ENCODE measurements around the gene XRRA1.

The XRRA1 gene

GRCh38 chr11:74988541-74989259 lies 39.8 kb upstream of the XRRA1 start, which contains the start of gene NEU3 (continued):
- no peak for TF ChIP-seq ZSCAN18 (tag by site-specific recombination; IDR thresholded peaks at IDR 0.05)
- TF ChIP-seq ZNF660 (tag by site-specific recombination; IDR thresholded peaks at IDR 0.05) = peak; percentile 67; the same call in 1 of the 2 replicates
- no peak for TF ChIP-seq ZNF175 (tag by site-specific recombination; IDR thresholded peaks at IDR 0.05)
- no peak for TF ChIP-seq ZNF549 (tag by site-specific recombination; IDR thresholded peaks at IDR 0.05)
- TF ChIP-seq MEIS1 (CRISPR knock-in tag; IDR thresholded peaks at IDR 0.05; ENCODE audit: borderline replicate concordance) = no peak
- TF ChIP-seq ZNF830 (tag by site-specific recombination; IDR thresholded peaks at IDR 0.05; ENCODE audit: low read depth) = no peak
- TF ChIP-seq ZNF169 (tag by site-specific recombination; IDR thresholded peaks at IDR 0.05) = no peak
- TF ChIP-seq ZBTB7A (tag by site-specific recombination; IDR thresholded peaks at IDR 0.05; ENCODE audit: low read depth) = no peak
- no peak for TF ChIP-seq ZNF433 (tag by site-specific recombination; IDR thresholded peaks at IDR 0.05; ENCODE audit: low read depth)
- TF ChIP-seq ZNF701 (tag by site-specific recombination; IDR thresholded peaks at IDR 0.05) = no peak
- TF ChIP-seq ZNF639 (tag by site-specific recombination; IDR thresholded peaks at IDR 0.05) = no peak
- no peak for TF ChIP-seq ZNF521 (tag by site-specific recombination; IDR thresholded peaks at IDR 0.05)
- peak; percentile 49; the same call in 1 of the 2 replicates for TF ChIP-seq ZBTB20 (tag by site-specific recombination; IDR thresholded peaks at IDR 0.05)
- no peak for TF ChIP-seq BCL6B (tag by site-specific recombination; IDR thresholded peaks at IDR 0.05)
- TF ChIP-seq ZNF692 (tag by site-specific recombination; IDR thresholded peaks at IDR 0.05) = peak; percentile 99
- no peak for TF ChIP-seq ZNF148 (tag by site-specific recombination; IDR thresholded peaks at IDR 0.05; ENCODE audit: borderline replicate concordance)
- TF ChIP-seq REST (tag by site-specific recombination; IDR thresholded peaks at IDR 0.05) = no peak
- peak; percentile 18; the same call in 1 of the 2 replicates for TF ChIP-seq ZBTB8A (tag by site-specific recombination; IDR thresholded peaks at IDR 0.05)
- no peak for TF ChIP-seq WT1 (tag by site-specific recombination; IDR thresholded peaks at IDR 0.05)
- no peak for TF ChIP-seq ZBTB48 (tag by site-specific recombination; IDR thresholded peaks at IDR 0.05)
- no peak for TF ChIP-seq ZNF626 (tag by site-specific recombination; IDR thresholded peaks at IDR 0.05)
- no peak for TF ChIP-seq YY2 (tag by site-specific recombination; IDR thresholded peaks at IDR 0.05)
- no peak for TF ChIP-seq PRDM1 (tag by site-specific recombination; IDR thresholded peaks at IDR 0.05)
- no peak for TF ChIP-seq ZNF544 (tag by site-specific recombination; IDR thresholded peaks at IDR 0.05)
- no peak for TF ChIP-seq ZNF658 (tag by site-specific recombination; IDR thresholded peaks at IDR 0.05)
- TF ChIP-seq ATF2 (tag by site-specific recombination; IDR thresholded peaks at IDR 0.05; ENCODE audit: low read depth) = no peak

Measured in HEK293 (cell line).